GM23338 (cell line): ENCODE results near the gene CRYL1. TPM values are rescaled to one million over a fixed set of nuclear protein-coding genes. Genes with fewer than 3 reads are reported as not detected.

Source experiments
- ATAC-seq: fragments of 200-7000 bp; cut with Tn5 transposase; 3 replicates; pipeline ENCODE4 v1.9.1; 2020
- DNase-seq: peaks from one replicate; pipeline ENCODE4 v3.0.0-alpha.2; 2015; ENCODE audit warnings: low spot score
- H2AFZ ChIP-seq: fragments of 200-600 bp; sonication (generic); 2 replicates; pipeline ENCODE4 v1.8.0; 2016; ENCODE audit warnings: antibody characterized with exemption, mild to moderate bottlenecking, moderate library complexity
- H3F3A ChIP-seq: fragments of 200-600 bp; sonication (generic); replicated peaks from 2 replicates; pipeline ENCODE4 v1.8.0; 2017; ENCODE audit warnings: antibody characterized with exemption, mixed run types, low read depth
- H3K27ac ChIP-seq: fragments of 200-600 bp; sonication (generic); 2 replicates; pipeline ENCODE4 v1.6.1; 2016; ENCODE audit warnings: low read depth
- H3K27me3 ChIP-seq: fragments of 200-600 bp; sonication (generic); 2 replicates; pipeline ENCODE4 v1.8.0; 2016; ENCODE audit warnings: mild to moderate bottlenecking, mixed run types, moderate library complexity; ENCODE audit not compliant: insufficient read depth
- H3K36me3 ChIP-seq: fragments of 200-600 bp; sonication (generic); 2 replicates; pipeline ENCODE4 v1.8.0; 2016; ENCODE audit warnings: mild to moderate bottlenecking; ENCODE audit not compliant: insufficient read depth
- H3K4me1 ChIP-seq: fragments of 200-600 bp; sonication (generic); 2 replicates; pipeline ENCODE4 v1.8.0; 2016; ENCODE audit warnings: mild to moderate bottlenecking, moderate library complexity; ENCODE audit not compliant: insufficient read depth
- H3K4me2 ChIP-seq: fragments of 200-600 bp; sonication (generic); 2 replicates; pipeline ENCODE4 v1.7.1; 2017; ENCODE audit warnings: mixed run types
- H3K4me3 ChIP-seq: fragments of 200-600 bp; sonication (generic); 2 replicates; pipeline ENCODE4 v1.6.1; 2016; ENCODE audit warnings: mixed run types
- H3K79me2 ChIP-seq: fragments of 200-600 bp; sonication (generic); replicated peaks from 2 replicates; pipeline ENCODE4 v1.8.0; 2017; ENCODE audit warnings: mild to moderate bottlenecking; ENCODE audit not compliant: insufficient read depth
- H3K9me2 ChIP-seq: fragments of 200-600 bp; sonication (generic); 2 replicates; pipeline ENCODE4 v1.8.0; 2017; ENCODE audit not compliant: insufficient read depth
- H4K20me1 ChIP-seq: fragments of 200-600 bp; sonication (generic); replicated peaks from 2 replicates; pipeline ENCODE4 v1.8.0; 2017; ENCODE audit warnings: mild to moderate bottlenecking; ENCODE audit not compliant: insufficient read depth
- H3K27ac Mint-ChIP-seq: 2 replicates; pipeline ENCODE4 v1.8.0; 2020; ENCODE audit warnings: inconsistent platforms, mild to moderate bottlenecking, moderate library complexity, mixed read lengths
- H3K27me3 Mint-ChIP-seq: 3 replicates; pipeline ENCODE4 v1.8.0; 2022; ENCODE audit warnings: low read depth, mild to moderate bottlenecking, moderate library complexity, mixed read lengths, inconsistent platforms; ENCODE audit not compliant: insufficient read depth, poor library complexity
- H3K36me3 Mint-ChIP-seq: 3 replicates; pipeline ENCODE4 v1.8.0; 2021; ENCODE audit warnings: low read depth, mild to moderate bottlenecking, inconsistent platforms, moderate library complexity, mixed read lengths
- H3K4me1 Mint-ChIP-seq: 3 replicates; pipeline ENCODE4 v1.8.0; 2020; ENCODE audit warnings: mild to moderate bottlenecking, inconsistent platforms, mixed read lengths
- H3K4me3 Mint-ChIP-seq: 3 replicates; pipeline ENCODE4 v1.8.0; 2021; ENCODE audit warnings: moderate library complexity, mild to moderate bottlenecking, inconsistent platforms, mixed read lengths
- H3K9me3 Mint-ChIP-seq: 3 replicates; pipeline ENCODE4 v1.8.0; 2020; ENCODE audit warnings: moderate library complexity, mild to moderate bottlenecking, inconsistent platforms, mixed read lengths
- CREB1 ChIP-seq: fragments of 250-450 bp; sonication (Bioruptor Pico); IDR thresholded peaks from 2 replicates; pipeline ENCODE4 v1.5.0; 2020; ENCODE audit warnings: low read depth, mild to moderate bottlenecking, moderate library complexity
- EZH2 ChIP-seq: fragments of 200-600 bp; sonication (generic); IDR thresholded peaks from one replicate; pipeline ENCODE4 v1.8.0; 2017; ENCODE audit warnings: antibody characterized with exemption, mild to moderate bottlenecking, low read depth; ENCODE audit not compliant: unreplicated experiment
- EZH2phosphoT487 ChIP-seq: fragments of 200-600 bp; sonication (generic); IDR thresholded peaks from one replicate; pipeline ENCODE4 v1.8.1; 2018; ENCODE audit warnings: antibody characterized with exemption; ENCODE audit not compliant: unreplicated experiment
- JUNB ChIP-seq: IDR thresholded peaks from one replicate; pipeline ENCODE4 v1.6.1; 2016; ENCODE audit warnings: antibody characterized with exemption; ENCODE audit not compliant: unreplicated experiment
- NANOG ChIP-seq: IDR thresholded peaks from 2 replicates; pipeline ENCODE4 v1.6.1; 2016; ENCODE audit warnings: antibody characterized with exemption, borderline replicate concordance
- POLR2AphosphoS5 ChIP-seq: IDR thresholded peaks from 2 replicates; pipeline ENCODE4 v1.6.1; 2016; ENCODE audit warnings: antibody characterized with exemption, low read depth
- STAT1 ChIP-seq: IDR thresholded peaks from one replicate; pipeline ENCODE4 v1.6.1; 2016; ENCODE audit warnings: antibody characterized with exemption; ENCODE audit not compliant: unreplicated experiment
- ZNF114 ChIP-seq: fragments of 250-450 bp; sonication (Bioruptor Pico); IDR thresholded peaks from 2 replicates; pipeline ENCODE4 v1.5.0; 2020; ENCODE audit warnings: mild to moderate bottlenecking, moderate library complexity
- ZNF331 ChIP-seq: fragments of 250-450 bp; sonication (Bioruptor Pico); IDR thresholded peaks from 2 replicates; pipeline ENCODE4 v1.5.0; 2020; ENCODE audit warnings: low read depth, mild to moderate bottlenecking, moderate library complexity
- polyA plus RNA-seq: library from polyadenylated mRNA; unstranded; fragments of >200 nt; fragmentation: Nextera tagmentation; extraction: Ambion mirVana; gene quantifications from 2 replicates; pipeline ENCODE4 v1.2.1, GENCODE V29; 2016
- total RNA-seq: library from RNA; depleted of rRNA; stranded (reverse); fragments of >200 nt; shearing (Covaris generic); gene quantifications from 2 replicates; pipeline ENCODE4 v1.2.3, GENCODE V29; 2014
- TF ChIP-seq, protein P1 (sequence below): fragments of 250-450 bp; sonication (Bioruptor Pico); IDR thresholded peaks from 2 replicates; pipeline ENCODE4 v1.5.0; 2020; ENCODE audit warnings: mild to moderate bottlenecking, moderate library complexity
- TF ChIP-seq, protein P2 (sequence below), 2 experiments: fragments of 200-600 bp in 1 of 2; sonication (generic) in 1 of 2; conservative IDR thresholded peaks; 2 replicates each; pipeline versions ENCODE4 v1.5.1 to v1.6.1; 2016 to 2017; ENCODE audit warnings: antibody characterized with exemption in 2 of 2, low read depth in 2 of 2, mild to moderate bottlenecking in 2 of 2, moderate library complexity in 1 of 2
- TF ChIP-seq, protein P3 (sequence below): IDR thresholded peaks from one replicate; pipeline ENCODE4 v1.6.1; 2018; ENCODE audit warnings: antibody characterized with exemption; ENCODE audit not compliant: unreplicated experiment
- TF ChIP-seq, protein P4 (sequence below): IDR thresholded peaks from 2 replicates; pipeline ENCODE4 v1.6.1; 2016; ENCODE audit warnings: antibody characterized with exemption

Gene CRYL1
- total and polyA plus RNA-seq, 2 experiments from 2014 or later = 2.2 to 2.6 TPM

DNA sequence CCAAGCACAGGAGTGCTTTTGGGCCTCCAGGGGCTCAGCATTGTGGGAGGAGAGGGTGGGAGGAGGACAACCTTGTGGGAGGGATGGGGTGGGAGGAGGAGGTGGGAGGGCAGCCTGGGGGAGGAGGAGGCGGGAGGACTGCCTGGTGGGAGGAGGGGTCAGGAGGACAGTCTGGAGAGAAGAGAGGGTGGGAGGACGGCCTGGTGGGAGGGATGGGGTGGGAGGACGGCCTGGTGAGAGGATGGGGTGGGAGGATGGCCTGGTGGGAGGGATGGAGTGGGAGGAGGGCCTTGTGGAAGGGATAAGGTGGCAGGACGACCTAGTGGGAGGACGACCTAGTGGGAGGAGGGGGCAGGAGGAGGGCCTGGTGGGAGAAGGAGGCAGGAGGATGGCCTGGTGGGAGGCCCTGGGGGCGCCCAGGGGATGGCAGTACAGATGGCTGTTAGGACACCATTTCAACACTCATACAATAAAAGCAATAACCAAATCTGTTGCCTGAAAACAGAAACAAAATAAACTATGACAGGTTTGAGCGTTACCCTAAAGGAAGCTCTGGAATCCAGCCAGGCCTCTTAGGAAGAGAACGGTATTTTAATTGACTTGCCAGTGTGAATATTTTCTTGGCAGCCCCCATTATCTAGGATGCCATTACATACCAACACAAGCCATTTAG is 63.7 kb downstream of the CRYL1 start:
- H3K27ac ChIP-seq = no peak overlapping the region
- Mint-ChIP-seq H3K9me3 (no peaks in the 10 kb centered on the region), H3K4me3 (no peak overlapping the region), H3K27me3 (no peaks in the 10 kb centered on the region), H3K27ac (no peak overlapping the region), H3K36me3 (no peaks in the 10 kb centered on the region), H3K4me1 (peaks cover 25% of the 10 kb centered on the region)
- no peaks in the 10 kb centered on the region for H3K27me3 ChIP-seq
- peaks cover 8% of the 10 kb centered on the region for H3K4me1 ChIP-seq
- H3K9me2 ChIP-seq = 0 out of 2 replicates have a peak, but pooled peaks cover 3% of the 10 kb centered on the region
- H3F3A ChIP-seq = no peaks in the 10 kb centered on the region
- H3K79me2 ChIP-seq = no peaks in the 10 kb centered on the region
- peak; percentile 9 for DNase-seq
- no peaks in the 10 kb centered on the region; the same call in 1 of the 2 replicates for H3K36me3 ChIP-seq
- H3K4me2 ChIP-seq = peak overlapping the region; percentile 64
- peak overlapping the region; percentile 3; the same call in 1 of the 2 replicates for H2AFZ ChIP-seq
- TF ChIP-seq, protein P1, sequence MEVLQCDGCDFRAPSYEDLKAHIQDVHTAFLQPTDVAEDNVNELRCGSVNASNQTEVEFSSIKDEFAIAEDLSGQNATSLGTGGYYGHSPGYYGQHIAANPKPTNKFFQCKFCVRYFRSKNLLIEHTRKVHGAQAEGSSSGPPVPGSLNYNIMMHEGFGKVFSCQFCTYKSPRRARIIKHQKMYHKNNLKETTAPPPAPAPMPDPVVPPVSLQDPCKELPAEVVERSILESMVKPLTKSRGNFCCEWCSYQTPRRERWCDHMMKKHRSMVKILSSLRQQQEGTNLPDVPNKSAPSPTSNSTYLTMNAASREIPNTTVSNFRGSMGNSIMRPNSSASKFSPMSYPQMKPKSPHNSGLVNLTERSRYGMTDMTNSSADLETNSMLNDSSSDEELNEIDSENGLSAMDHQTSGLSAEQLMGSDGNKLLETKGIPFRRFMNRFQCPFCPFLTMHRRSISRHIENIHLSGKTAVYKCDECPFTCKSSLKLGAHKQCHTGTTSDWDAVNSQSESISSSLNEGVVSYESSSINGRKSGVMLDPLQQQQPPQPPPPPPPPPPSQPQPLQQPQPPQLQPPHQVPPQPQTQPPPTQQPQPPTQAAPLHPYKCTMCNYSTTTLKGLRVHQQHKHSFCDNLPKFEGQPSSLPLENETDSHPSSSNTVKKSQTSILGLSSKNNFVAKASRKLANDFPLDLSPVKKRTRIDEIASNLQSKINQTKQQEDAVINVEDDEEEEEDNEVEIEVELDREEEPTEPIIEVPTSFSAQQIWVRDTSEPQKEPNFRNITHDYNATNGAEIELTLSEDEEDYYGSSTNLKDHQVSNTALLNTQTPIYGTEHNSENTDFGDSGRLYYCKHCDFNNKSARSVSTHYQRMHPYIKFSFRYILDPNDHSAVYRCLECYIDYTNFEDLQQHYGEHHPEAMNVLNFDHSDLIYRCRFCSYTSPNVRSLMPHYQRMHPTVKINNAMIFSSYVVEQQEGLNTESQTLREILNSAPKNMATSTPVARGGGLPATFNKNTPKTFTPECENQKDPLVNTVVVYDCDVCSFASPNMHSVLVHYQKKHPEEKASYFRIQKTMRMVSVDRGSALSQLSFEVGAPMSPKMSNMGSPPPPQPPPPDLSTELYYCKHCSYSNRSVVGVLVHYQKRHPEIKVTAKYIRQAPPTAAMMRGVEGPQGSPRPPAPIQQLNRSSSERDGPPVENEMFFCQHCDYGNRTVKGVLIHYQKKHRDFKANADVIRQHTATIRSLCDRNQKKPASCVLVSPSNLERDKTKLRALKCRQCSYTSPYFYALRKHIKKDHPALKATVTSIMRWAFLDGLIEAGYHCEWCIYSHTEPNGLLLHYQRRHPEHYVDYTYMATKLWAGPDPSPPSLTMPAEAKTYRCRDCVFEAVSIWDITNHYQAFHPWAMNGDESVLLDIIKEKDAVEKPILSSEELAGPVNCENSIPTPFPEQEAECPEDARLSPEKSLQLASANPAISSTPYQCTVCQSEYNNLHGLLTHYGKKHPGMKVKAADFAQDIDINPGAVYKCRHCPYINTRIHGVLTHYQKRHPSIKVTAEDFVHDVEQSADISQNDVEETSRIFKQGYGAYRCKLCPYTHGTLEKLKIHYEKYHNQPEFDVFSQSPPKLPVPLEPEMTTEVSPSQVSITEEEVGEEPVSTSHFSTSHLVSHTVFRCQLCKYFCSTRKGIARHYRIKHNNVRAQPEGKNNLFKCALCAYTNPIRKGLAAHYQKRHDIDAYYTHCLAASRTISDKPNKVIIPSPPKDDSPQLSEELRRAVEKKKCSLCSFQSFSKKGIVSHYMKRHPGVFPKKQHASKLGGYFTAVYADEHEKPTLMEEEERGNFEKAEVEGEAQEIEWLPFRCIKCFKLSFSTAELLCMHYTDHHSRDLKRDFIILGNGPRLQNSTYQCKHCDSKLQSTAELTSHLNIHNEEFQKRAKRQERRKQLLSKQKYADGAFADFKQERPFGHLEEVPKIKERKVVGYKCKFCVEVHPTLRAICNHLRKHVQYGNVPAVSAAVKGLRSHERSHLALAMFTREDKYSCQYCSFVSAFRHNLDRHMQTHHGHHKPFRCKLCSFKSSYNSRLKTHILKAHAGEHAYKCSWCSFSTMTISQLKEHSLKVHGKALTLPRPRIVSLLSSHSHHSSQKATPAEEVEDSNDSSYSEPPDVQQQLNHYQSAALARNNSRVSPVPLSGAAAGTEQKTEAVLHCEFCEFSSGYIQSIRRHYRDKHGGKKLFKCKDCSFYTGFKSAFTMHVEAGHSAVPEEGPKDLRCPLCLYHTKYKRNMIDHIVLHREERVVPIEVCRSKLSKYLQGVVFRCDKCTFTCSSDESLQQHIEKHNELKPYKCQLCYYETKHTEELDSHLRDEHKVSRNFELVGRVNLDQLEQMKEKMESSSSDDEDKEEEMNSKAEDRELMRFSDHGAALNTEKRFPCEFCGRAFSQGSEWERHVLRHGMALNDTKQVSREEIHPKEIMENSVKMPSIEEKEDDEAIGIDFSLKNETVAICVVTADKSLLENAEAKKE (CRISPR knock-in tag) = no peak
- TF ChIP-seq, protein P2, sequence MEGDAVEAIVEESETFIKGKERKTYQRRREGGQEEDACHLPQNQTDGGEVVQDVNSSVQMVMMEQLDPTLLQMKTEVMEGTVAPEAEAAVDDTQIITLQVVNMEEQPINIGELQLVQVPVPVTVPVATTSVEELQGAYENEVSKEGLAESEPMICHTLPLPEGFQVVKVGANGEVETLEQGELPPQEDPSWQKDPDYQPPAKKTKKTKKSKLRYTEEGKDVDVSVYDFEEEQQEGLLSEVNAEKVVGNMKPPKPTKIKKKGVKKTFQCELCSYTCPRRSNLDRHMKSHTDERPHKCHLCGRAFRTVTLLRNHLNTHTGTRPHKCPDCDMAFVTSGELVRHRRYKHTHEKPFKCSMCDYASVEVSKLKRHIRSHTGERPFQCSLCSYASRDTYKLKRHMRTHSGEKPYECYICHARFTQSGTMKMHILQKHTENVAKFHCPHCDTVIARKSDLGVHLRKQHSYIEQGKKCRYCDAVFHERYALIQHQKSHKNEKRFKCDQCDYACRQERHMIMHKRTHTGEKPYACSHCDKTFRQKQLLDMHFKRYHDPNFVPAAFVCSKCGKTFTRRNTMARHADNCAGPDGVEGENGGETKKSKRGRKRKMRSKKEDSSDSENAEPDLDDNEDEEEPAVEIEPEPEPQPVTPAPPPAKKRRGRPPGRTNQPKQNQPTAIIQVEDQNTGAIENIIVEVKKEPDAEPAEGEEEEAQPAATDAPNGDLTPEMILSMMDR (conservative IDR thresholded peaks at IDR 0.05; ENCODE audit: low read depth in 2 of 2) = no peak
- no peak for TF ChIP-seq ZNF114 (CRISPR knock-in tag)
- TF ChIP-seq POLR2AphosphoS5 = no peak
- no peak for TF ChIP-seq JUNB
- no peak for TF ChIP-seq STAT1
- TF ChIP-seq, protein P3, sequence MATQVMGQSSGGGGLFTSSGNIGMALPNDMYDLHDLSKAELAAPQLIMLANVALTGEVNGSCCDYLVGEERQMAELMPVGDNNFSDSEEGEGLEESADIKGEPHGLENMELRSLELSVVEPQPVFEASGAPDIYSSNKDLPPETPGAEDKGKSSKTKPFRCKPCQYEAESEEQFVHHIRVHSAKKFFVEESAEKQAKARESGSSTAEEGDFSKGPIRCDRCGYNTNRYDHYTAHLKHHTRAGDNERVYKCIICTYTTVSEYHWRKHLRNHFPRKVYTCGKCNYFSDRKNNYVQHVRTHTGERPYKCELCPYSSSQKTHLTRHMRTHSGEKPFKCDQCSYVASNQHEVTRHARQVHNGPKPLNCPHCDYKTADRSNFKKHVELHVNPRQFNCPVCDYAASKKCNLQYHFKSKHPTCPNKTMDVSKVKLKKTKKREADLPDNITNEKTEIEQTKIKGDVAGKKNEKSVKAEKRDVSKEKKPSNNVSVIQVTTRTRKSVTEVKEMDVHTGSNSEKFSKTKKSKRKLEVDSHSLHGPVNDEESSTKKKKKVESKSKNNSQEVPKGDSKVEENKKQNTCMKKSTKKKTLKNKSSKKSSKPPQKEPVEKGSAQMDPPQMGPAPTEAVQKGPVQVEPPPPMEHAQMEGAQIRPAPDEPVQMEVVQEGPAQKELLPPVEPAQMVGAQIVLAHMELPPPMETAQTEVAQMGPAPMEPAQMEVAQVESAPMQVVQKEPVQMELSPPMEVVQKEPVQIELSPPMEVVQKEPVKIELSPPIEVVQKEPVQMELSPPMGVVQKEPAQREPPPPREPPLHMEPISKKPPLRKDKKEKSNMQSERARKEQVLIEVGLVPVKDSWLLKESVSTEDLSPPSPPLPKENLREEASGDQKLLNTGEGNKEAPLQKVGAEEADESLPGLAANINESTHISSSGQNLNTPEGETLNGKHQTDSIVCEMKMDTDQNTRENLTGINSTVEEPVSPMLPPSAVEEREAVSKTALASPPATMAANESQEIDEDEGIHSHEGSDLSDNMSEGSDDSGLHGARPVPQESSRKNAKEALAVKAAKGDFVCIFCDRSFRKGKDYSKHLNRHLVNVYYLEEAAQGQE = no peak
- no peak for TF ChIP-seq ZNF331 (CRISPR knock-in tag)
- TF ChIP-seq CREB1 (CRISPR knock-in tag) = no peak
- TF ChIP-seq, protein P4, sequence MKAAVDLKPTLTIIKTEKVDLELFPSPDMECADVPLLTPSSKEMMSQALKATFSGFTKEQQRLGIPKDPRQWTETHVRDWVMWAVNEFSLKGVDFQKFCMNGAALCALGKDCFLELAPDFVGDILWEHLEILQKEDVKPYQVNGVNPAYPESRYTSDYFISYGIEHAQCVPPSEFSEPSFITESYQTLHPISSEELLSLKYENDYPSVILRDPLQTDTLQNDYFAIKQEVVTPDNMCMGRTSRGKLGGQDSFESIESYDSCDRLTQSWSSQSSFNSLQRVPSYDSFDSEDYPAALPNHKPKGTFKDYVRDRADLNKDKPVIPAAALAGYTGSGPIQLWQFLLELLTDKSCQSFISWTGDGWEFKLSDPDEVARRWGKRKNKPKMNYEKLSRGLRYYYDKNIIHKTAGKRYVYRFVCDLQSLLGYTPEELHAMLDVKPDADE = no peak
- no peak for TF ChIP-seq EZH2phosphoT487
- no peak for TF ChIP-seq NANOG
- TF ChIP-seq EZH2 = no peak
- no peak overlapping the region for H3K4me3 ChIP-seq
- H4K20me1 ChIP-seq = no peaks in the 10 kb centered on the region
- ATAC-seq = peak; percentile 22; the same call in 2 of the 3 replicates
